GM18502 (cell line): ENCODE data around the gene RAPGEF2.

ENCODE experiments used
- ATAC-seq: cut with Tn5 transposase; IDR thresholded peaks from one replicate; pipeline ENCODE4 v1.9.1; 2021; ENCODE audit warnings: mild to moderate bottlenecking; ENCODE audit not compliant: unreplicated experiment, poor library complexity

RAPGEF2 gene

DNA sequence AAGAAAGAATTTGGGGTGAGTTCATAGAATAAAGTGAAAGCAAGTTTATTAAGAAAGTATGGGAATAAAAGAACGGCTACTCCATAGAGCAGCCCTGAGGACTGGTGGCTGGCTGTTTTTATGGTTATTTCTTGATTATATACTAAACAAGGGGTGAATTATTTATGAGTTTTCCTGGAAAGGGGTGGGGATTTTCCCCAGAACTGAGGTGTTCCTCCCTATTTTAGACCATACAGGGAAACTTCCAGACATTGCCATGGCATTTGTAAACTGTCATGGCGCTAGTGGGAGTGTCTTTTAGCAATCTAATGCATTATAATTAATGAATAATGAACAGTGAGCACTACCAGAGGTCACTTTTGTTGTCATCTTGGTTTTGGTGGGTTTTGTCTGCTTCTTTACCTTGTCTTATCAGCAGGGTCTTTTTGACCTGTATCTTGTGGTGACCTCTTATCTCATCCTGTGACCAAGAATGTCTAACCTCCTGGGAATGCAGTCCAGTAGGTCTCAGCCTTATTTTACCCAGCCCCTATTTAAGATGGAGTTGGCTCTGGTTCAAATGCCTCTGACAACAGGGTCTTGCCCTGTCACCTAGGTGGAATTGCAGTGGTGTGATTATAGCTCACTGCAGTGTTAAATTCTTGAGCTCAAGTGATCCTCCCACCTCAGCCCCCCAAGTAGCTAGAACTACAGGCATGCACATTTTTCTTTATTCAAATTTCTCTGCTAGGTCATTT, 27.1 kb downstream of the RAPGEF2 start:
- no peak for ATAC-seq

DNA sequence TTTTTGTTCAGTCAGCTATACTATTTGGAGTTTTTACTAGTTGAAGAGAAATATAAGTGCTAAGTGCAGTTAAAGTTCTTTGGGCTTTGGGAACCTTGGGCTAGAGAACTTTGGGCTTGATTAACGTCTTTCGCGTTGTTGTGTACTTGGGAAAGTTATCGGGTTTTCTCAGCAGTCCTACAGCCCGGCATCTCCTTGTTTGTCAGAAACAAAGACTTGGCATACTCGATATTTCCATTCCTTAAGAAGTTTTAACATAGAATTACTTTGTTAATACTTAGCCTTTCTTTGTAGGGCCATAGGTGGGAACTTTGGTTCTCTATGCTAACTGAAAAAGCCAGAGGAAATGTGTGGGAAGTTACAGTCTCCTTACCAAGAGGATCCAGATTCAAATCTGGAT, 28.7 kb downstream of the RAPGEF2 start:
- no peak for ATAC-seq

DNA sequence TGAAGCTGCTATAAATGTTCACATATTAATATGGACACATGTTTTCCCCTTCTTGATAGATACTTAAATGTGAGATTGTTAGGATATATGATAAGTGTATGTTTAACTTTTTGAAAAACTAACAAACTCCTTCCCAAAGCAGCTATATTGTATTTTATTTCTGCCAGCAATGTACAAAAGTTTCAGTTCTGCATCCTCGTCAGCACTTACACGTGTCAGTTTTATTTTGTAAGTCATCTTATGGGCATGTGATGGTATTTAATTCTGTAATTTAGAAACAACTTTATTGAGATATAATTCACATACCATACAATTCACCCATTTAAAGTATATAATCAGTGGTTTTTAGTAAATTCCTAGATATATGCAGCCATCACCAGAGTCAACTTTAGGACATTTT, 31.6 kb downstream of the RAPGEF2 start:
- ATAC-seq: no peak

DNA sequence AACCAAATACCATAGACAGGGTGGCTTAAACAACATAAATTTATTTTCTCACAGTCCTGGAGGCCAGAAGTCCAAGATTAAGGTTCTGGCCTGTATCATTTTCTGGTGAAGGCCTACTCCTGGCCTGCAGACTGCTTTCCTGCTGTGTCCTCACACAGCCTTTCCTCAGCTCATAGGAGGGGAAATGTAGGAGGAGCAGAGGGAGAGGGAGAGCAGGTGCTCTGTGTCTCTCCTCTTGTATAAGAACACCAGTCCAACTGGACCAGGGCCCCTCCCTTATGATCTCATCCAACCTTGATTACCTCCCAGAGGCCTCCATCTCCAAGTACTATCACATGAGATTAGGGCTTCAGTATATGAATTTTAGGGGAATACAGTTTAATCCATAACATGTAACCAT, 34.3 kb downstream of the RAPGEF2 start:
- ATAC-seq: no peak

DNA sequence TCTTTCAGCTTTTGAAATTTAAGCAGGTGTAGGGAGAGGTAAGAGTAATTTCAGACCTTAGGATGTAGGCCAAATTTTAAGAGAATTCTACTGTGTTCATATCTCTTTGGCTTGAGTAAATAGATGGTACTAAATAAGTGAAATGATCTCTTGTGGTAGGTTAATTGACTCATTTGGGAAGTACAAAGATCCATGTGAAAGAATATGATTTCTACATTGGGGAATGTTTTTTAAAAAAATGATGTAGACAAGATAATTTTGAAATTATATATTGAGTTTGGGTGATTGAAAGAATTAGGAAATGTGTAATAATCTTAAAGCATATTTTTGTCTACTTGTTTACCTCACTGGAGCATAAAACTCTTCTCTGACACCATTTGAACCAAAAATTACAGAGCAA, 35.6 kb downstream of the RAPGEF2 start:
- no peak for ATAC-seq

DNA sequence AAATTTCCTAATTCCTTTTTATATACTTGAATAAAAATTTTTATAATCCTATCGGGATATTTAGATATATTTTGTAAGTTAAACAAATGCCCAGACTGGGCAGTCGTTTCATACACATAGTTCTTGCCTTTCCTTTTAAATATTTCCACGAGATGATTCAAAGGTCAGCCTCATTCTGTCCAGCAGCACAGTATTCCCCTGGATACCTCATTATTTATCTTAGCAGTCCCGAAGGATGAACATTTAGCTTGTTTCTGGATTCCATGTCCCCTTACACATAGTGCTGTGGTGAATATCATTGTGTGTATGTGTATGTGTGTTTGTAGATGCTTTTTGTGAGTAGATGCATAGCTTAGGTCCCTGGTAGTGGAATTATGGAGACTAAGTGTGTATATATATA, 38.3 kb downstream of the RAPGEF2 start:
- ATAC-seq: no peak

DNA sequence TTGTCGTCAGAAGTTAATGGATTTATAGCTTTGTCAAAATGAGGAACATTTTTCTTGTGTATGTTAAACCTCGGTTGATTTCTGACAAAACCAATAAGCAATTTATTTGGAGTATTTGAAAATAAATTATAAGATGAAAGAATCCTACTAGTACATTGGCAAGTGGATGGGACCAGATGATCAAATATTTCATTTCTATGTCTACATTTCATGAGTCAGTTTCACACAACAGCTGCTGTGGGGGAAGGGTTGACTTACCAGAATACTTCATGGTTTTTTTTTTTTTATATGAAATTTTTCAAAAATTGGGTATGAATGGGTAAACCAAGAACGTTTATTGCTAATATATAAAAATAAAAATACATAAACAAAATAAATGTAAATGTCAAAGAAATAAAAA, 39.4 kb downstream of the RAPGEF2 start:
- no peak for ATAC-seq

DNA sequence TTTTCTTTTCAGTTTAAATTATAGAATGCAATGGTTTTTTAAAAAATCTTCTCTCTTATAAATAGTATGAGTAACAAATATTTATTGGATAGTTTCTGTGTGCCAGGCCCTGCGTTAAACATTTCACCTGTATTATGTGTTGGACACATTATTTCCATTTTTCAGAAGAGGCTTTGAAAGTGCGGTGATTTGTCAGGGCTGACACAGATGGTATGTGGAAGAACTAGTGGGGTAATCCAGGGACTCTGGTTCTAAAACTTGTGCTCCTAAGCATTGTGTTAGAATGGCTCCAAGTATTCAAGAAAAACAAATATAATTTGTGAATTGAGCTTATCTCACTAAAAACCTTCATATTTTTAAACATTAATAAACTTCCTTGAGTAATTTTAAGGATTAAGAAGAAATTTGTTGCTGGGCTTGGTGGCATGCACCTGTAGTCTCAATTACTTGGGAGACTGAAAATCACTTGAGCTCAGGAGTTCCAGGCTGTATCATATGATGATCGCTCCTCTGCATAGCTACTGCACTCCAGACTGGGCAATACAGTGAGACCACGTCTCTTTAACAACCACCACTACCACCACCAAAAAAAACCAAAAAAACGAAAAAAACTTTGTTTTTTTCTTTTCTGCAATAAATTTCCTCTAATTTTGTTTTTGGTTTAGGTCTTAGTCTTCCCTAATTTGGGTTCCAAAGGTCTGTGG, 40.0 kb downstream of the RAPGEF2 start:
- no peak for ATAC-seq

DNA sequence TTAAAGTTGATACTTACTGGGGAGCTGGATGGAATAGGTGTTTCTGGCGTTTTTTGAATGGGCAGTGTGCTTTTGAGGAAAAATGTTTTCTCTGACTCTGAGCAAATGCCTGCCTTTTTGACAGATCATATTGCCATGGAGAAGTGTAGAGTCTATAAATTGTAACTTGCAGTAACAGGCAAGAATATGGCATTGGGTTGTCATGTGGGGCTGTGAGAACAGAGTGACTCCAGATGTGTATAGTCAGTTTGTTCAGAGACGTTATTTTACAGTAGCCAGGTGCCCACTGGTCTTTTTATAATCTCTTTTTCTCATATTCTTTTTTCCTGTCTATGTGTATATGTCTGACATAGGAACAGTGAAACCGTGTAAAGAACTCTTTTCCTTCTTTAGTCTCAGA, 40.8 kb downstream of the RAPGEF2 start:
- no peak for ATAC-seq

DNA sequence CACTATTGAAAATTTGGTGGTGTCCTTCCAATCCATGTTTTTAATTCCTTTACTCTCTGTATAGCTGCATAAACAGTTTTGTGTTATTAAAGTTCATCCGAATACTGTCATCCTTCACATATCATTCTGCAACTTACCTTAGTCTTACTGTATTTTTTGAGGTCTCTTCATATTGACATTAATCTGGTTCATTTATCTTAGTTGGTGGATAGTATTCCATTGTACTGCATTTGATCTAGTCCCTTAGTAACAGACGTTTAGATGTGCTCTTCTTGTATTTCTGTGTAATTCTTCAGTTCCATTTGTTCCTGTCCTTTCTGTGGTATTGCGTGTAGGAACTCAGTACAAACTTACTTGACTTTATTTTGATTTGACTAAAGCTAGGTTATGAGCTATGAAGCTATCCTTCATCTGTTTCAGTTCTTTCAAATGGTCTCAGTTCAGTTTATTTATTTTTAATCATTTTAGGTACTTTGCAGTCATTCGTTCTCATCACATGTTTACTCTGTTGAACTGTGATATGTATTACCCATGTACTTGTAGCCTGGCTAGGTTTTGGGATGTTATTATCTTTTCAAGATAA, 41.3 kb downstream of the RAPGEF2 start:
- no peak for ATAC-seq

DNA sequence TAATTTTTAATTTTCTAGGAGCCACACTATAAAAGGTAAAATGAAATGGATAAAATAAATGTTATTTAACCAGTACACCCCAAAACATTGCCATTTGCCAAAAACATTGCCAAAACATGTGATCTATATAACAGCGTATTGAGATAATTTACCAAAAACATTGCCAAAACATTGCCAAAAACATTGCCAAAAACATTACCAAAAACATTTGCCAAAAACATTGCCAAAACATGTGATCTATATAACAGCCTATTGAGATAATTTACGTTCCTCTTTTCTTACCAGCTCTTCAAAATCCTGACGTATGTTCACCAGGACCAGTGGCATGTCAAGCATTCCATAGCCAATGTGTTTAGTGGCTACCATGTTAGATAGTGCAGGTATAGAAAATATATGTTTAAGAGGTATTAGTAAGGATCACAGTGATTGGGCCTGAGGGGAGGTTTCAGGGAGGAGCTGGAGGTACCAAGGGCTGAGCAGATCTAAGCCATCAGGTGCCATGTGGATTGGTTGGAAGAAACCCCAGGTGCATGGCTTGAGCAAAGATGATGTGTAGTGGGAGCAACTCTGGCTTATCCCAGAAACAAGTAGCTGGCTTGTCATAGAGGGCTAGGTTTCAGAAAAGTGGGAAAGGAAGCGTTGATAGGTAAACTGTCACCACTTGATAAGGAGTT, 42.6 kb downstream of the RAPGEF2 start:
- ATAC-seq: no peak

DNA sequence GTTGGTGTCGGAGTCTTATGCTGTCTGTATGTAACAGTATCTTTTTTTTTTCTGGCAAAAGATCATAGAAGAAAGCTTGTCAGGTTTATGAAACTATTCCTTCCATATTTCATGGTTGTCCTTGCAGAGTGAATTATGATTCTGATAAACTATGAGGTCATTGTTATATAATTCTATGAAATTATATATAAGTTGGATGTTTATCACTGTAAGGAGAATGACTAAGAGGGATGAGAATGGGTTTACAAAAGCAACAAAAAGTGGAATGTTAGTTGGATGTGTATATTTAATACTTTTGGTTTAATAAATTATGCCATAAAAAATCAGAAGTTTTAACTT, 43.1 kb downstream of the RAPGEF2 start:
- no peak for ATAC-seq

DNA sequence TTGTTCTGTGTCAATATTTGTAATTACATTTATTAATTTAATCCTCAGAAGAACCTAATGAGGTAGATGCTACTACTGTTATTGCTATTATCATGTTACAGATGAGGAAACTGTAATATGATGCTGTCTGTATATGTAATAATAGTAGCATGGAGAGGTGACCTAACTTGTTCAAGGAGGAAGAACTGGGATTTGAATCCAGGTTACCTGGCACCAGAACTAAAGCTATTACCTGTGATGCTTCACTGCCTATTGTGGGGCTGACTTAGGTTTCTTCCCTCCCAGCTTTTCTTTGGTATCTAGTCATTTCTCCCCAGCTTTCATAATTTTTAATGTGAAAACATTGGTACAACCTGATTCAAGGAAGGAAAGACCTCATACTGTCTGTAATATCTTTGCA, 43.6 kb downstream of the RAPGEF2 start:
- ATAC-seq: no peak

DNA sequence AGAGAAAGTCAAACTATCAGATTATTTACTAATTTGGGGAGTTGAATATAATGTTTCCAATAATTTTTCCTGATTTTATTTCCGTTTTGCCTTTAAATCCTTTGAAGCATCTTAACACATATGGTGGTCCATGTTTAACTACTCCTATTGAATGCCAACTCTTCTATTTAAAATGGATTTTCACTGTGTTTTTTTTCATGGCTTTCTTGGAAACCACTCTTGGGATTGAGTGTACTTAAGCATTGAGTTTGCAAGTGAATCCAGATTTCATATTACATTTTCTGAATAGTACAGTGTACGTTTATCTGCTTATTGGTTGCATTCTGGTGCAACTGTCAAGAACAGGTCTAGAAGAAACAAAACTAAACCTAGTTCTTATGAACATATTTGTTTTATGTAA, 45.6 kb downstream of the RAPGEF2 start:
- no peak for ATAC-seq

DNA sequence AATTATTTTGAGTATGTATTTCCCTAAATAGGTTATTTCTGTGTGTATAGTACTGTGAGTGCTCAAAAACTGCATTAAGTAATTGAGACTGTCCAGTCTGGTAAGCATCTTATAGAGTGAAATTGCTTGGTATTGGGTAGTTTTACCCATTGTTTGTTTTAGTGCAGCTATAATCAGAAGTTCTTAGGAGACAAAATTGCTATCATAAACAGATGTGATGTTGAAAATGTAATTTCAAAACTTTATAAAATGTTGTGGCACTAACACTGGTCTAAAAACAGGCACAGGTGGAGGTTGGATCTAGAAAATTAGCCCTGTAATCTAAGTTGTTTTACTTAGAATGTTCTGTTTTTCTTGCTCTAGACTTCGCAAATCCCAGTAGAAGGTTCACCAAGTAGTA, 46.8 kb downstream of the RAPGEF2 start:
- no peak for ATAC-seq

DNA sequence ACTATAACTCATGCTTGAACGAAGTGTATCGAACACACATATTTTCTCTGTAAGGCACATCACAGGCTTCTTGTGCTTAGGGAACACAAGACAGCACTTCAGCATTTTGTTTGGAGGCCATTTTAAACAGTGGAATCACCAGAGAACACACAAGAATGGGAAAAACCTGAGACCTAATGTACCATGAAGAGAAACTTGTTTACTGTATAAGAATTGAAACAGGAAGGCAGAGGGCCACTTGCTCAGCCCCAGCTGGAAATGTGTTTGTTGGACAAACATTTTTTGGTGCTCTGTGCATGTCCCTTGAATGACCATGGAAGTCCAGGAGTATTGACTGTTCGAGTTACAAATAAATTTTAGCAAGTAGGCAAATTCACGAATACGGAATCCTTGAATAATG, 47.5 kb downstream of the RAPGEF2 start:
- peak; percentile 38 for ATAC-seq

DNA sequence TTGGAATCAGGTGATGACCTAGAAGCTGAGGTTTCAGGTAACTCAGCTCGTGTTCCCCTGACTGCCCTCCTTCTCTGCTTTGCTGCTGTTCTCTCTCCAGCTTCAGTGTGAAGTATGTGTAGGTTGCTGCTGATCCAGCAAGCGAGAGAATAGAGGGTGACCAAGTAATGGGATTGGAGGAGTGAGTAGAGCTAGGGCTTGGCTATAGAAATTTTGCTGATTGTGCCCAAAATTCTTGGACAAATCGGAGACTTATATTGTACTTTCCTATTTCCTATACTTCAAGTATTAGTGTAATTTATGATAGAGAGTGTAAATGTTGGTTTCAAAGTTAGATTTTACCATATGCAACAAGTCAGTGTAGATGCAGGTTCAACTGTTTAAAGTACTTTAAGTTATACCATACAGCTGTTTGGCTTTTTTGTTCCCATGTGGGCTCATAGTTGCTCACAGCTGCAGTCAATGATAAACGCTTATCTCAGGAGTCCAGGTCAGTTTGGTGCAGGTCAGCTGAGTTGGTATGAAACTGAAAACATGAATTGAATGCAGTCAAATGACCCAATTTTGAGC, 48.0 kb downstream of the RAPGEF2 start:
- ATAC-seq: peak; percentile 48

DNA sequence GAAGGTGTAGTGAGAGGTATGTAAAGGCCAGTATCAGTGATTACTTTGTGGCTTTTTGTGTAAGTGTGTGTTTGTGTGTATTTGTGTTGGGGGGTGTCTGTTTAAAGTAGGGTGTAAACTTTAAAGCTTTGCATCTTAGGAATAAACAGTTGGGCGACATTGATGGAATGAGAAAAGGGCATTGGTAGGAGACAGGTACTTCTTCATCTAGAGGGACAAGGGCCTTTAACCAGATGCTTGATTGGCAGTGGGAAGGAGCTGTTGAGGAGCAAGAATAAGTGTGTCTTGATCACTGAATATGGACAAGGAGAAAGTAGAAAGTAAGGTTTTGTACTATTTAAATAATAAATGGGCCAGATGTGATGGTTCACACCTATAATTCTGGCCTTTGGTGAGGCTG, 48.8 kb downstream of the RAPGEF2 start:
- no peak for ATAC-seq

DNA sequence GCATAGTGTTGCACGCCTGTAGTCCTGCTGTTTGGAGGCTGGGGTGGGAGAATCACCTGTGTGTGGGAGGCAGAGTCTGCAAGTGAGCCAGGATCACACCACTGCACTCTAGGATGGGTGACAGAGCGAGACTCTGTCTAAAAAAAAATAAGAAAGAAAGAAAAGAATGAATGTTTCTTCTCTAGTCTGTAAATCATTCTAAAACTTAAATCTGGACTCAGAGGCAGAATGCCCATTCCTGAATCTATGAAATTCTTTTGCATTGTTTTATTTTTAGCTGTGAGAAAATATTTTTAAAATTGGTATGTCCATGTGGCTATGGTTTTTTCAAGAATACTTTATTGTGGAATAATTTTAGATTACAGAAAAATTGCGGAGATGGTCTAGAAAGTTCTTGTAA, 49.3 kb downstream of the RAPGEF2 start:
- no peak for ATAC-seq

DNA sequence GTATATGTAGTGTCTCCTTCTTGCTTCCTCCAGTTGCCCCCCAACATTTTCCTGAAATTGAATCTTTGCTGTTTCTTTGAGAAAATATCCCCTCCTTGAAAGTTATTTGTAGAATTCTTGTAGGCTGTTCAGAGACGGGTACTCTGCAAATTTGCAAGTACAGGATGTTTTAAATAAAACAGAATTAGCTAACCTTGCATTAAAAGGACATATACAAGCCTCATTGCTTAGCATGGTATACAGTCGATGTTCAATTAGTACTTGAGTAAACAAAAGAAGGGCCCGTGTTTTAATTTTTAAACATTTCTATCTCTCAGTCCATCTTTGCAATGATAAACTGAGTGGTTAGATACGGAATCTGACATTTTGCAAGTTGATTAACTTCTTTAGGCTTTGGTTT, 50.8 kb downstream of the RAPGEF2 start:
- no peak for ATAC-seq

DNA sequence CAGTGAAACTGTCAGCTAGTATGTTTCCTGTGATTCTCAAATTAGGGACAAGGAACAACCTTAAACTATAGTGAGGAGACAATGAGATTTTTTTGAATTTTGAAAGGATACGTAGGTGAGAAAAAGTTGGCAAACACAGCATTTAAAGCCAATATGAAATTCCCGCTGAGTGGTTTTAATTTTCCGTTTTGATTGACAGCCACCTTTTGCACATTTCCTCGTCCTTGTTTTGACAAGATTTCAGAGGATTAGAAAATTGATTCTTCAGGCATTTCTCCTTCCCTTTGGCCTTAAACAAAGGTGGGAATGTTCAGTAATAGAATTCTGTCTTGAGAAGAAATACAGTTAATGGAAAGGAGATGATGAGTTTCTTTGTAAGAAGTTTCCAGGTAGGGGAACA, 52.2 kb downstream of the RAPGEF2 start:
- no peak for ATAC-seq
